BJ (cell line): ENCODE results near the gene DCD. TPM values are rescaled to one million over a fixed set of nuclear protein-coding genes. Genes with fewer than 3 reads are reported as not detected.
A peak's percentile ranks its signal among the peaks of the same experiment; 100 is the strongest.

Source experiments
- CTCF ChIA-PET: fragments of 350-600 bp; formaldehyde crosslinking; extraction: SDS; loops from one replicate; lab custom pipeline; 2021; ENCODE audit warnings: antibody characterized with exemption, inconsistent platforms; lab: Yijun Ruan, JAX
- POLR2A ChIA-PET: fragments of 300-600 bp; sonication (Branson Sonifier 250); formaldehyde crosslinking; extraction: SDS; loops from one replicate; lab custom pipeline; 2021; ENCODE audit warnings: antibody characterized with exemption; lab: Charles Lee
- DNase-seq: peaks from one replicate; pipeline ENCODE4 v3.0.0-alpha.2; 2011; ENCODE audit warnings: low read depth
- H3K27me3 ChIP-seq: 2 replicates; pipeline ENCODE4 v1.6.0; 2011; ENCODE audit warnings: low read length; ENCODE audit not compliant: control insufficient read depth, insufficient read depth
- H3K36me3 ChIP-seq: 2 replicates; pipeline ENCODE4 v1.5.1; 2011; ENCODE audit warnings: low read length; ENCODE audit not compliant: control insufficient read depth, insufficient read depth
- H3K4me3 ChIP-seq: 2 replicates; pipeline ENCODE4 v1.5.1; 2011; ENCODE audit warnings: low read depth, mild to moderate bottlenecking, control low read depth, low read length
- CTCF ChIP-seq: IDR thresholded peaks from 2 replicates; pipeline ENCODE4 v1.5.1; 2011; ENCODE audit warnings: low read depth, mild to moderate bottlenecking, control low read depth, inconsistent platforms, low read length, moderate library complexity; ENCODE audit not compliant: insufficient read depth
- polyA plus RNA-seq: library from polyadenylated mRNA; depleted of rRNA; stranded (reverse); fragments of >200 nt; gene quantifications from 2 replicates; pipeline ENCODE4 v1.2.3, GENCODE V29; 2011

Gene DCD
- polyA plus RNA-seq, 1 experiment = not detected

- CTCF ChIA-PET = interaction anchor here (3.6 kb wide), 1 partner anchor 14 kb away, joined by 12 read pairs; no protein-coding TSS in a partner anchor
Measured at GRCh38 chr12:54688309-54689033, 40.3 kb upstream of the DCD start.

GRCh38 chr12:54684636-54685630 is 36.8 kb upstream of the DCD start:
- ChIA-PET POLR2A (no interaction called here), CTCF (no interaction called here)
- no peak overlapping the region for H3K4me3 ChIP-seq
- no peaks in the 10 kb centered on the region for H3K36me3 ChIP-seq
- TF ChIP-seq CTCF = no peak
- DNase-seq = no peak
- H3K27me3 ChIP-seq = no peaks in the 10 kb centered on the region

More at GRCh38 chr12:54688309-54689033, 40.3 kb upstream of the DCD start:
- POLR2A ChIA-PET = no interaction called here
- Histone ChIP-seq H3K27me3 (no peaks in the 10 kb centered on the region), H3K36me3 (no peaks in the 10 kb centered on the region), H3K4me3 (no peak overlapping the region)
- TF ChIP-seq CTCF = no peak
- no peak for DNase-seq

GRCh38 chr12:54683398-54683797 is 35.2 kb upstream of the DCD start:
- Histone ChIP-seq H3K36me3 (no peaks in the 10 kb centered on the region), H3K4me3 (no peak overlapping the region), H3K27me3 (no peaks in the 10 kb centered on the region)
- no peak for DNase-seq
- POLR2A ChIA-PET = no interaction called here
- TF ChIP-seq CTCF = no peak
- CTCF ChIA-PET = no interaction called here

- DNase-seq = no peak
- no peak overlapping the region for H3K4me3 ChIP-seq
- H3K36me3 ChIP-seq = no peaks in the 10 kb centered on the region
- TF ChIP-seq CTCF = no peak
- ChIA-PET CTCF (no interaction called here), POLR2A (no interaction called here)
- no peaks in the 10 kb centered on the region for H3K27me3 ChIP-seq
Measured at GRCh38 chr12:54682674-54683073, 34.5 kb upstream of the DCD start.

- ChIA-PET POLR2A (no interaction called here), CTCF (interaction anchor here (0.6 to 1.4 kb wide), 2 partner anchors 9 to 13 kb away, joined by 3 to 5 read pairs; no protein-coding TSS in a partner anchor)
- DNase-seq = no peak
Measured at GRCh38 chr12:54680374-54680773, 32.2 kb upstream of the DCD start.

More at GRCh38 chr12:54680374-54680773, 32.2 kb upstream of the DCD start:
- Histone ChIP-seq H3K36me3 (no peaks in the 10 kb centered on the region), H3K4me3 (no peak overlapping the region), H3K27me3 (no peaks in the 10 kb centered on the region)
- peak; percentile 40 for TF ChIP-seq CTCF
